HG02610 (cell line): Measurements from ENCODE around the gene ZNF138.
"Not testable (repeated sequence)": the region's sequence is repeated elsewhere in the genome, so short reads cannot be mapped to it uniquely, and the experiment has no call there.

Experiments
- ATAC-seq: cut with Tn5 transposase; IDR thresholded peaks from one replicate; pipeline ENCODE4 v1.9.1; 2021; ENCODE audit warnings: mild to moderate bottlenecking, moderate library complexity; ENCODE audit not compliant: unreplicated experiment

ZNF138 gene

GRCh38 chr7:64794171-64794844, at the start of gene ZNF138:
Gene ZNF138 (plus strand): TSS chr7:64794428. CDS start chr7:64794569, 141 bp downstream.
- ATAC-seq = peak; percentile 100

- ATAC-seq = no peak
Measured at GRCh38 chr7:64744680-64745079, 49.5 kb upstream of the ZNF138 start.

GRCh38 chr7:64747802-64748201, 46.4 kb upstream of the ZNF138 start:
- ATAC-seq = no peak

GRCh38 chr7:64753032-64753431, 41.2 kb upstream of the ZNF138 start:
- no peak for ATAC-seq

GRCh38 chr7:64755865-64756264, 38.4 kb upstream of the ZNF138 start:
- no peak for ATAC-seq

GRCh38 chr7:64758151-64758550, 36.1 kb upstream of the ZNF138 start:
- no peak for ATAC-seq

- ATAC-seq = no peak
Measured at GRCh38 chr7:64768824-64769223, 25.4 kb upstream of the ZNF138 start.

GRCh38 chr7:64774204-64774842, 19.9 kb upstream of the ZNF138 start:
- no peak for ATAC-seq

GRCh38 chr7:64775289-64775688, 18.9 kb upstream of the ZNF138 start:
- ATAC-seq = no peak

GRCh38 chr7:64784842-64785241, 9.4 kb upstream of the ZNF138 start:
- ATAC-seq = not testable (repeated sequence)

- ATAC-seq = no peak
Measured at GRCh38 chr7:64787295-64787694, 6.9 kb upstream of the ZNF138 start.

- ATAC-seq = not testable (repeated sequence)
Measured at GRCh38 chr7:64789241-64789640, 5.0 kb upstream of the ZNF138 start.

- ATAC-seq = no peak
Measured at GRCh38 chr7:64793106-64793755, 997 bp upstream of the ZNF138 start.

- no peak for ATAC-seq
Measured at GRCh38 chr7:64795176-64795575, 948 bp downstream of the ZNF138 start.

GRCh38 chr7:64799169-64799568, 4.9 kb downstream of the ZNF138 start:
- not testable (repeated sequence) for ATAC-seq

- no peak for ATAC-seq
Measured at GRCh38 chr7:64802699-64803098, 8.5 kb downstream of the ZNF138 start.

GRCh38 chr7:64807731-64808365, 13.6 kb downstream of the ZNF138 start:
- no peak for ATAC-seq

GRCh38 chr7:64811767-64812166, 17.5 kb downstream of the ZNF138 start:
- ATAC-seq = no peak

GRCh38 chr7:64830926-64831325, 36.7 kb downstream of the ZNF138 start:
- no peak for ATAC-seq

GRCh38 chr7:64832136-64832535, 37.9 kb downstream of the ZNF138 start:
- no peak for ATAC-seq

- no peak for ATAC-seq
Measured at GRCh38 chr7:64834989-64835388, 40.8 kb downstream of the ZNF138 start.

- not testable (repeated sequence) for ATAC-seq
Measured at GRCh38 chr7:64835856-64836255, 41.6 kb downstream of the ZNF138 start.
